Type B pancreatic cell (in vitro differentiated cells): ENCODE results near the gene LGMN. TPM values are rescaled to one million over a fixed set of nuclear protein-coding genes. Genes with fewer than 3 reads are reported as not detected.
A peak's percentile ranks its signal among the peaks of the same experiment; 100 is the strongest.

ENCODE experiments used
- DNase-seq: peaks from one replicate; pipeline ENCODE4 v3.0.0; 2021; ENCODE audit warnings: mixed read lengths; ENCODE audit not compliant: unreplicated experiment; ENCODE audit errors: extremely low spot score
- H3K27ac Mint-ChIP-seq: 2 replicates; pipeline ENCODE4 v1.8.0; 2021; ENCODE audit warnings: mild to moderate bottlenecking, mixed read lengths
- H3K27me3 Mint-ChIP-seq: 2 replicates; pipeline ENCODE4 v1.8.0; 2021; ENCODE audit warnings: mixed read lengths
- H3K36me3 Mint-ChIP-seq: 2 replicates; pipeline ENCODE4 v1.8.0; 2021; ENCODE audit warnings: mixed read lengths
- H3K4me1 Mint-ChIP-seq: one replicate; pipeline ENCODE4 v1.8.0; 2021; ENCODE audit warnings: mixed read lengths; ENCODE audit not compliant: unreplicated experiment
- H3K4me3 Mint-ChIP-seq: 2 replicates; pipeline ENCODE4 v1.8.0; 2021; ENCODE audit warnings: mild to moderate bottlenecking, mixed read lengths
- H3K9me3 Mint-ChIP-seq: 2 replicates; pipeline ENCODE4 v1.8.0; 2021; ENCODE audit warnings: mixed read lengths
- long read RNA-seq: library from polyadenylated mRNA; unstranded; transcript quantifications from one replicate; pipeline ENCODE4 v2.0.0, GENCODE V29; 2020
- total RNA-seq: library from RNA; stranded (reverse); gene quantifications from 2 replicates; pipeline ENCODE4 v1.2.1, GENCODE V29; 2021; ENCODE audit warnings: low replicate concordance
- TF ChIP-seq, protein P1 (sequence below): fragments of 200-600 bp; sonication (generic); conservative IDR thresholded peaks from 2 replicates; pipeline ENCODE4 v1.5.0; 2021; ENCODE audit warnings: antibody characterized with exemption, mild to moderate bottlenecking

LGMN gene
- 71.2 and 80.3 TPM in 2 replicates for total RNA-seq
- long read RNA-seq, transcript LGMN-211 (12 exons, 1,728 nt), result minor isoform, 16 of 491 reads
- long read RNA-seq, transcript LGMN-201 (14 exons, 2,055 nt), result major isoform, 408 of 491 reads
- long read RNA-seq, transcript LGMN-216 (13 exons, 1,797 nt), result minor isoform, 22 of 491 reads
- long read RNA-seq, partial matches to known transcripts, result 15 of 491 reads
- long read RNA-seq, other reads (novel, unspliced or antisense), result 27 of 491 reads

DNA sequence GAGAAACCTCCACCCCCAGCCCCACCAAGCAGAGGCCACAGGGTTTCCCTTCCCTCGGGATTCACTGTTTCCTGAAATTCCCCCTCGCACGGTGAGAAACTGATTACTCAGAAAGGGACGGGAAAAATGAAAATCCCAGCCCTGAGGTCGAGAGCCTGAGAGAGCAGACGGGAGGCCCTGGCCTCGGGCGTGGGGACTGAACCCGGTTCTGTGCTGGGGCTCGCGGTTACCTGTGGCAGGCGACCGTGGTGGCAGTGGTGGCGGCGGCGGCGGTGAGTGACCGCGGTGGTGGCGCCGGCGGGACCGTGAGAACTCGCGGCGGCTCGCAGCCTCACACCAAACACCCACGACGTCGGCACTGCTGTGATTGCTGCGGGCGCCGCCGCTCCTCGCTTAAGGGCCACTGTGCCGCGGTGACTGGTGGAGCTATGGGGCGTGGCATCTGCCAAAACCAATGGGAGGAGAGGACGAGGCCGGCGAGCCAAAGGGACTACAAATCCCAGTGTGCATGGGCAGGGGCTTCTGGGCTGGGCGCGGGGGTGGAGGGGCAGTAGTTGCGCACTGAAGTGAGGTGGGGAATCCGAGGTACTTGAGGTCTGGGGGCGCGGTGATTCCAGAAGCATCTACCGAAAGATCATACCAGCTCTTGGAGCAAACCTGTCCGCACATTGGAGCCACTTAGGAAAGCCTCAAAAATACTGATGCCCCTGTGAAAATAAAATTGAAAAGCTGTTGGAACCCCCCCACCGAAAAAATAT, at the start of gene LGMN:
LGMN (minus strand) TSS at position 369 of the 758 bp plus-strand sequence. CDS start 15,841 bp downstream, outside the sequence.
- Mint-ChIP-seq H3K36me3 (peaks cover 13% of the 10 kb centered on the region), H3K4me1 (peaks cover 22% of the 10 kb centered on the region), H3K9me3 (peaks cover 3% of the 10 kb centered on the region), H3K27me3 (no peaks in the 10 kb centered on the region), H3K4me3 (peak within 1 kb of the TSS; percentile 89), H3K27ac (peak within 1 kb of the TSS; percentile 90)
- TF ChIP-seq, protein P1, sequence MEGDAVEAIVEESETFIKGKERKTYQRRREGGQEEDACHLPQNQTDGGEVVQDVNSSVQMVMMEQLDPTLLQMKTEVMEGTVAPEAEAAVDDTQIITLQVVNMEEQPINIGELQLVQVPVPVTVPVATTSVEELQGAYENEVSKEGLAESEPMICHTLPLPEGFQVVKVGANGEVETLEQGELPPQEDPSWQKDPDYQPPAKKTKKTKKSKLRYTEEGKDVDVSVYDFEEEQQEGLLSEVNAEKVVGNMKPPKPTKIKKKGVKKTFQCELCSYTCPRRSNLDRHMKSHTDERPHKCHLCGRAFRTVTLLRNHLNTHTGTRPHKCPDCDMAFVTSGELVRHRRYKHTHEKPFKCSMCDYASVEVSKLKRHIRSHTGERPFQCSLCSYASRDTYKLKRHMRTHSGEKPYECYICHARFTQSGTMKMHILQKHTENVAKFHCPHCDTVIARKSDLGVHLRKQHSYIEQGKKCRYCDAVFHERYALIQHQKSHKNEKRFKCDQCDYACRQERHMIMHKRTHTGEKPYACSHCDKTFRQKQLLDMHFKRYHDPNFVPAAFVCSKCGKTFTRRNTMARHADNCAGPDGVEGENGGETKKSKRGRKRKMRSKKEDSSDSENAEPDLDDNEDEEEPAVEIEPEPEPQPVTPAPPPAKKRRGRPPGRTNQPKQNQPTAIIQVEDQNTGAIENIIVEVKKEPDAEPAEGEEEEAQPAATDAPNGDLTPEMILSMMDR, result no peak
- DNase-seq, result peak; percentile 92

GRCh38 chr14:92794961-92795360, 46.5 kb upstream of the LGMN start:
- Mint-ChIP-seq H3K27me3 (peaks cover 3% of the 10 kb centered on the region), H3K4me3 (peak overlapping the region; percentile 92), H3K36me3 (peaks cover 12% of the 10 kb centered on the region), H3K27ac (peak overlapping the region; percentile 95), H3K4me1 (peaks cover 32% of the 10 kb centered on the region), H3K9me3 (peaks cover 9% of the 10 kb centered on the region)
- DNase-seq, result no peak
- TF ChIP-seq, protein P1, result no peak

- peaks cover 8% of the 10 kb centered on the region for H3K36me3 Mint-ChIP-seq
These were observed 46.1 kb upstream of the LGMN start for GRCh38 chr14:92794547-92794941.

GRCh38 chr14:92793709-92794546, 45.5 kb upstream of the LGMN start, which contains the start of gene GOLGA5:
Gene GOLGA5 (plus strand): TSS chr14:92794305. CDS start chr14:92797438, 3,133 bp downstream.
- Mint-ChIP-seq H3K4me1 (peaks cover 28% of the 10 kb centered on the region), H3K4me3 (peak within 1 kb of the TSS; percentile 92), H3K36me3 (peaks cover 8% of the 10 kb centered on the region), H3K9me3 (peaks cover 12% of the 10 kb centered on the region), H3K27ac (peak within 1 kb of the TSS; percentile 95), H3K27me3 (peaks cover 3% of the 10 kb centered on the region)
- TF ChIP-seq, protein P1, result no peak
- DNase-seq, result peak; percentile 100

More at GRCh38 chr14:92794547-92794941, 46.1 kb upstream of the LGMN start:
- DNase-seq, result no peak
- Mint-ChIP-seq H3K27ac (peak overlapping the region; percentile 95), H3K27me3 (peaks cover 3% of the 10 kb centered on the region), H3K9me3 (peaks cover 10% of the 10 kb centered on the region), H3K4me3 (peak overlapping the region; percentile 92), H3K4me1 (peaks cover 28% of the 10 kb centered on the region)
- TF ChIP-seq, protein P1, result no peak

GRCh38 chr14:92792885-92793284, 44.5 kb upstream of the LGMN start:
- TF ChIP-seq, protein P1, result no peak

More at GRCh38 chr14:92792885-92793284, 44.5 kb upstream of the LGMN start:
- Mint-ChIP-seq H3K27me3 (peaks cover 3% of the 10 kb centered on the region), H3K9me3 (peaks cover 12% of the 10 kb centered on the region), H3K4me1 (peaks cover 28% of the 10 kb centered on the region), H3K36me3 (peaks cover 2% of the 10 kb centered on the region), H3K27ac (peak overlapping the region; percentile 95), H3K4me3 (peak overlapping the region; percentile 92)
- DNase-seq, result no peak
